Sigmoid colon (tissue), 4 donors: ENCODE results near the gene OPRM1.
"Not testable (repeated sequence)": the region's sequence is repeated elsewhere in the genome, so short reads cannot be mapped to it uniquely, and the experiment has no call there.

ENCODE experiments used
- EP300 ChIP-seq, 4 donors: sonication (generic); formaldehyde crosslinking; IDR thresholded peaks; one replicate each; pipeline ENCODE4 v1.6.1; 2017; ENCODE audit warnings: antibody characterized with exemption in 4 of 4
- POLR2A ChIP-seq, 2 donors: fragments of 450-650 bp; IDR thresholded peaks; one replicate each; pipeline ENCODE4 v1.6.1; 2016; ENCODE audit warnings: antibody characterized with exemption in 2 of 2, mild to moderate bottlenecking in 2 of 2, moderate library complexity in 2 of 2
- POLR2AphosphoS5 ChIP-seq, 4 donors: sonication (generic); formaldehyde crosslinking; IDR thresholded peaks; one replicate each; pipeline ENCODE4 v1.6.1; 2017; ENCODE audit warnings: antibody characterized with exemption in 4 of 4
- TF ChIP-seq, protein P1 (sequence below), 4 experiments: fragments of 450-650 bp in 3 of 4; fragments of 200-600 bp in 1 of 4; IDR thresholded peaks; one replicate each; pipeline ENCODE4 v1.5.1; 2016 to 2019; ENCODE audit warnings: antibody characterized with exemption in 4 of 4, mild to moderate bottlenecking in 3 of 4, moderate library complexity in 2 of 4

DNA sequence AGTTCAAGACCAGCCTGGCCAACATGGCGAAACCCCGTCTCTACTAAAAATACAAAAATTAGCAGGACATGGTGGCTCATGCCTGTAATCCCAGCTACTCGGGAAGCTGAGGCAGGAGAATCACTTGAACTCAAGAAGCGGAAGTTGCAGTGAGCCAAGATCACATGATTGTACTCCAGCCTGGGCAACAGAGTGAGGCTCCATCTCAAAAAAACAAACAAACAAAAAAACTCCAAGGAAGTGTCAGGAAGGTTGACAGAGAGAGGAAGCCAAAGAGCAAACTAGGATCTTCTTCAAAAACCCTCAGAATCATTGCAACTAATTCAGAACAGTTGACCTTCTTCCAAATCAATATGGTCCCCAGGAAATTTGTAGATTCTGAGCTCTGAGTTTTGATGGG is 162.6 kb downstream of the OPRM1 start:
- TF ChIP-seq, protein P1, sequence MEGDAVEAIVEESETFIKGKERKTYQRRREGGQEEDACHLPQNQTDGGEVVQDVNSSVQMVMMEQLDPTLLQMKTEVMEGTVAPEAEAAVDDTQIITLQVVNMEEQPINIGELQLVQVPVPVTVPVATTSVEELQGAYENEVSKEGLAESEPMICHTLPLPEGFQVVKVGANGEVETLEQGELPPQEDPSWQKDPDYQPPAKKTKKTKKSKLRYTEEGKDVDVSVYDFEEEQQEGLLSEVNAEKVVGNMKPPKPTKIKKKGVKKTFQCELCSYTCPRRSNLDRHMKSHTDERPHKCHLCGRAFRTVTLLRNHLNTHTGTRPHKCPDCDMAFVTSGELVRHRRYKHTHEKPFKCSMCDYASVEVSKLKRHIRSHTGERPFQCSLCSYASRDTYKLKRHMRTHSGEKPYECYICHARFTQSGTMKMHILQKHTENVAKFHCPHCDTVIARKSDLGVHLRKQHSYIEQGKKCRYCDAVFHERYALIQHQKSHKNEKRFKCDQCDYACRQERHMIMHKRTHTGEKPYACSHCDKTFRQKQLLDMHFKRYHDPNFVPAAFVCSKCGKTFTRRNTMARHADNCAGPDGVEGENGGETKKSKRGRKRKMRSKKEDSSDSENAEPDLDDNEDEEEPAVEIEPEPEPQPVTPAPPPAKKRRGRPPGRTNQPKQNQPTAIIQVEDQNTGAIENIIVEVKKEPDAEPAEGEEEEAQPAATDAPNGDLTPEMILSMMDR (IDR thresholded peaks at IDR 0.05): not testable (repeated sequence)
- not testable (repeated sequence) for TF ChIP-seq POLR2AphosphoS5, POLR2A, EP300 (IDR thresholded peaks at IDR 0.05)
